Inflammatory macrophage treated with lipopolysaccharide for 1 hour (primary cell): ENCODE data around the gene FOSL1.

Experiments used
- DNase-seq, 2 donors: peaks; one replicate each; pipeline ENCODE4 v3.0.0-alpha.2; 2020 to 2022

Gene FOSL1

GRCh38 chr11:65900125-65900898 is at the start of gene FOSL1:
Gene FOSL1 (minus strand): TSS chr11:65900388. CDS start chr11:65900339, 49 bp downstream.
- DNase-seq: peak; percentile 89 to 95

DNA sequence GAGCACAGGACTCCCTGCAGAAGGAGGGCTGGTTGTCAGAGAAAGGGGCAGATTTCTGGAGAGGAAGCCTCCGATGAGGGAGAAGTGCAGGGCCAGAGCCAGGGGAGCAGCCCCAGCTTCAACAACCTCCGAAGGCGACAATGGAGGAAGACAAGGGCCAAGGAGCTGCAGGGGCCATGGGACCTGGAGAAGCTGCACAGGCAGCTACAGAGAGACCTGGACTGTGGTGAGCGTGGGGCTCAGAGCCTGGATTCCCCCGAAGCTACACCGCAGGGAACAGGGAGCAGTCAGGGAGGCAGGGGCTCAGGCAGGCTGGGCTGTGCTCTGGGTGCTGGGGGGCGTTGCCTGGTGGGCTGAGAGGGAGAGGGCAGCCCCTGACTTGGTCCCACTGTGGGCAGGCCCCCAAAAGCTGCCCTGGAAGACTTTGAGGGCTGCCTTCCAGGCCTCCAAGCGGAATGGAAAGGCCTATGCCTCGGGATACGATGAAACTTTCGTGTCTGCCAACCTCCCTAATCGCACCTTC is 47.5 kb upstream of the FOSL1 start:
- DNase-seq: no peak

- DNase-seq: no peak
These were observed 46.9 kb upstream of the FOSL1 start for GRCh38 chr11:65947133-65947532.

DNA sequence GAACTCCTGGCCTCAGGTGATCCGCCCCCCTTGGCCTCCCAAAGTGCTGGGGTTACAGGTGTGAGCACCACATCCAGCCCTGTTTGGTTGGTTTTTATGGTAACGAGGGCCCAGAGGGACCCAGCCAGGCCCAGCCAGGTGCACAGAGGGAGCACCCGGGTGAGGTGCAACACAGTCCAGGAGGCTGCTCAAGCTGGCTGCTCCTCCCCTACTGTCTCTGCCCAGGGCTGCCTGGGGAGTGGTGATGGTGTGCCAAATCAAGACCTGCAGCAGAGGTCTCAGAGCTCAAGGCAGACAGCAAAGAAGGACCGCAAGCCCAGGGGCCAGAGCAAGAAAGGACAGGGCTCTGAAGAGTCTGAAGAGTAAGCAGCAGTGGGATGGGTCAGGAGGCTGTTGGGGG is 46.5 kb upstream of the FOSL1 start:
- DNase-seq: no peak

DNA sequence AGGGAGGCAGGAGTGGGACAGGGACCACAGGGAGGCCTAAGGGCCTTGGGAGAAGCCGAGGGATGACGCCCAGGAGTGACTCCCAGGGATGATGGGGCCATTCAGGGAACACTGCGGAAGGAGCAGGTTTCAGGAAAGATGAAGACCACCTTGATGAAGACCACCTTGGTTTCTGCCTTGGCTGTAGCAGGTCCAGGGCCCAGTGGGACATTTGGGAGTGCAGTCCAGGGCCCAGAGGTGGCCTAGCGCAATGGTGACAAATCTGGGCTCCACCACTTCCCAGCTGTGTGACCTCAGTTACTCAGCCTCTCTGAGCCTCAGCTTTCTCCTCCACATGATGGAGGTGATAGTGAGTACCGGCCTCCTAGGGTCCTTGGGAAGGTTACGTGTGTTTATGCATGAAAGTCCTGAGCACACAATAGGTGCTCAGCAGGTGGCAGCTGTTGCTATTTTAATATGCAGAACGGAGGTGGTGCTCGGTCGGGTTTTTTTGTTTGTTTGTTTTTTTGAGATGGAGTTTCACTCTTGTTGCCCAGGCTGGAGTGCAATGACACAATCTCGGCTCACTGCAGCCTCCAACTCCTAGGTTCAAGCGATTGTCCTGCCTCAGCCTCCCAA is 45.9 kb upstream of the FOSL1 start:
- DNase-seq: no peak

- no peak for DNase-seq
These were observed 45.3 kb upstream of the FOSL1 start, which contains the start of gene TSGA10IP for GRCh38 chr11:65945430-65945911. Gene TSGA10IP (plus strand): TSS chr11:65945480. CDS start chr11:65945676, 196 bp downstream.

DNA sequence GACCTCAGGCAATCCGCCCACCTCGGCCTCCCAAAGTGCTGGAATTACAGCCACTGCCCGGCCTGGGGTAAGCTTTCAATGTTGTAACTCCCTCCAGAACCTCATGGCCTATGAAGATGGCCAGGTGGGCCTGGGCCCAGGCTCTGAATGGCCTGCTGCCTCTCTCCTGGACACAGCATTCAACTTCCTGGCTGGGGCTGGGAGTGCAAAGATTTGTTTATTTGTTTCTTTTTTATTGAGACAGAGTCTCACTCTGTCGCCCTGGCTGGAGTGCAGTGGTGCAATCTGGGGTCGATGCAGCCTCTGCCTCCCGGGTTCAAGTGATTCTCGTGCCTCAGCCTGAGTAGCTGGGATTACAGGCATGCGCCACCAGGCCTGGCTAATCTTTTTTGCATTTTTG is 44.6 kb upstream of the FOSL1 start:
- DNase-seq: no peak

DNA sequence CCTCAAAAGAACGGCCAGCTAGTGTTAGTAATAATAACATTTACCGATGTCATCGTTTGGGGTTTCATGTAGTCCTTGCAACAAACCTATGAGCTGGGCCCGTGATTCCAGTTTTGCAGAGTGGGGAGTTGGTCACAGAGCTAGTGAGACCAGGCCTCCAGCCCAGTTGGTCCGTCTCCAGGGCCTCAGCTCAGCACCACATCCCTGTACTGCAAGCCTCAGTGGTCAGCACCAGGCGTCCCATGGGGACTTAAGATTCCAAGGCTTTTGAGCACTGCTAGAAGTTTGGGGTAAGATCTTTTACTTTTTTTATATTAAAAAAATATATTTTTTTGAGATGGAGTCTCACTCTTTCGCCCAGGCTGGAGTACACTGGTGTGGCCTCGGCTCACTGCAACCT is 44.0 kb upstream of the FOSL1 start:
- DNase-seq: no peak

- no peak for DNase-seq
These were observed 42.3 kb upstream of the FOSL1 start for GRCh38 chr11:65942531-65942930.

DNA sequence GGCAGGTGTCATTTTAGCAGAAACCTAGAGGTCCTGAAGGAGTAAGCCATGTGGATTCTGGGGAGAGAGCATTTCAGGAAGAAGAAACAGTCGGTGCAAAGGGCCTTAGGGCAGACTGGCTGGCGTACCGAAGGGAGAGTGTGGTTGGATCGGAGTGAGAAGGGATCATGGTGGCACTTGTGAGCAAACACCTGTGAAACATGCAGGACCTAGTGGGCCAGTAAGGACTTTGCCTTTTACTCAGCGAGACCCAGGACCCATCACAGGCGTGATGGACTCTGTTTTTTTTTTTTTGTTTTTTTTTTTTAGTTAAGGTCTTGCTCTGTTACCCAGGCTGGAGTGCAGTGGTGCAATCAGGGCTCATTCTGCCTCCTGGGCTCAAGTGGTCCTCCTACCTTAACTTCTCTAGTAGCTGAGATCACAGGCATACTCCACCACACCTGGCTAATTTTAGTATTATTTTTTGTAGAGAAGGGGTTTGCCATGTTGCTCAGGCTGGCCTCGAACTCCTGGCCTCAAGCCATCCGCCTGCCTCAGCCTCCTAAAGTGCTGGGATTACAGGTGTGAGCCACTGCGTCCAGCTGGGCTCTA is 41.6 kb upstream of the FOSL1 start:
- DNase-seq: no peak

- no peak for DNase-seq
These were observed 37.6 kb upstream of the FOSL1 start for GRCh38 chr11:65937766-65938165.

DNA sequence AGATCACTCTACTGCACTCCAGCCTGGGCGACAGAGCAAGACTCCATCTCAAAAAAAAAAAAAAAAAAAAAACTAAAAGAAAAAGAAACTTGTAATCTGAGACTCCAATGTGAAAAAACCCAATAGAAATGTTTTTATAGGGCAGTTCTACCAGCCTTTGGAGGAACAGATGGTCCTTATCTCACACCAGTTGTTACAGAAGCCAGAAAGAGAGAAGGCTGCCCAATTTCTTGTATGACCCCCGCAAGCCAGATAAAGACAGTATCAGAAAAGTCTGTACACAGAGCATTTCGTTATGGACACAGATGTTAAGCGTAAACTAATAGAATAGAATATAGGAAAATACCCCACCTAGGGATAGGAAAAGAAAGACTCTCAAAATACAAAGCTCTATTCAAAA is 33.8 kb upstream of the FOSL1 start:
- no peak for DNase-seq

GRCh38 chr11:65932558-65932919 is 32.4 kb upstream of the FOSL1 start:
- DNase-seq: peak in 1 of 2 donors; percentile 41

GRCh38 chr11:65931773-65932557 is 31.8 kb upstream of the FOSL1 start:
- DNase-seq: no peak

DNA sequence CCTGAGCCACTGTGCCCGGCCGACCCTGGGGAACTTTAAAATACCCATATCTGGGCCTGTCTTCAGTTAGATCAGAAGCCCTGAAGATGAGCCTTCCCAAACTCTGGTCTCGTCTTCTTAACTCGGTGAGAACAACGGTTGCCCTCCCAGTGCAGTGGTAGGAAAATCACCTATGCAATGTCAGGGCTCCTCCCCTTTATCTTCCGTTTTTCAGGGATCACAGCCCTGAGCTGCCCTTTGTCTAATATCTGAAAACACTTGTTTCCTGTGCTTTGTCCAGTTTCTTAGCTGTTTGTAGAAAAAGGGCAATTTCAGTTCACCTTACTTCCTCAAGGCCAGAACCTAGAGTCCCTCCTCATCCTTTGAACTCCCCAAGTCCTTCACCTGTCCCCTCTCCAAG is 28.5 kb upstream of the FOSL1 start:
- no peak for DNase-seq

- DNase-seq: peak; percentile 71 to 88
These were observed 27.8 kb upstream of the FOSL1 start for GRCh38 chr11:65927904-65928397.

GRCh38 chr11:65925397-65925796 is 25.2 kb upstream of the FOSL1 start:
- no peak for DNase-seq

DNA sequence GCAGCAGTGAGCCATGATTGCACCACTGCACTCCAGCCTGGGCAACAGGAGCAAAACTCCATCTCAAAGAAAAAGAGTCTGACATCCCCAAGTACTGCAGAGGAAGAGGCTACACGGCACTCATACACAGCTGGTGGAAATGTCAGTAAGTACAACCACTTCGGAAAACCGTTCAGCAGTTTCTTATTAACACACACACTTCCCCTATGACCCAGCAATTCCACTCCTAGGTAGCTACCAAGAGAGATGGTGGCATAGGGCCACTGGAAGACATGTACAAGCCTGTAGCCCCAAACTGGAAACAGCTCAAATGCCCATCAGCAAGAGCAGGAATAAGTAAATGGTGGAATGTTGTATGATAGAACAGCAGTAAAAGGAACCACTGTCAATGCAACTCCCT is 22.4 kb upstream of the FOSL1 start:
- DNase-seq: no peak

- no peak for DNase-seq
These were observed 21.7 kb upstream of the FOSL1 start for GRCh38 chr11:65921876-65922275.

DNA sequence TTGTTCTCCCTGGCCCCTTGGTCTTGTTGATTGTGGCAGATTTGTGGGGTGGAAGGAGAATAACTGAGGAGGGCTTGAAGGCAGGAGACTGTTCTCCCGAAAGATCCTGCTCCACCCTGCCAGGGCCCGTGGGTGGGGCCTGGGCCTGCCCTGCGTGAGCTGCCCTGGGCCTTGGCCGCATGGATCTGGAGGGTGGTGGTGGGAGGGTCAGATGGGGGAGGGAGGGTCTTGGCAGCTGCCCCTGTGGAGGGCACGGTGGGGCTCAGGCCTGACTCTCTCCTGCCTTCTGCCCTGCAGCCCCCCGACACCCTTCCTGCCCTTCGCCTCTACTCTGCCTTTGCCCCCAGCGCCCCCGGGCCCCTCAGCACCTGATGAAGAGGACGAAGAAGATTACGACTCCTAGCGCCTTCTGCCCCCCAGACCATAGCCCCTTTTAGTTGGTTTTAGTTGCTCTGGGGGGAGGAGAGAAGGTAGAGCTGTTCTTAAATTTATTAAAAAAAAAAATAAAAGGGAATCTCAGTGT is 20.9 kb upstream of the FOSL1 start:
- no peak for DNase-seq

- no peak for DNase-seq
These were observed 20.2 kb upstream of the FOSL1 start for GRCh38 chr11:65920372-65920802.

DNA sequence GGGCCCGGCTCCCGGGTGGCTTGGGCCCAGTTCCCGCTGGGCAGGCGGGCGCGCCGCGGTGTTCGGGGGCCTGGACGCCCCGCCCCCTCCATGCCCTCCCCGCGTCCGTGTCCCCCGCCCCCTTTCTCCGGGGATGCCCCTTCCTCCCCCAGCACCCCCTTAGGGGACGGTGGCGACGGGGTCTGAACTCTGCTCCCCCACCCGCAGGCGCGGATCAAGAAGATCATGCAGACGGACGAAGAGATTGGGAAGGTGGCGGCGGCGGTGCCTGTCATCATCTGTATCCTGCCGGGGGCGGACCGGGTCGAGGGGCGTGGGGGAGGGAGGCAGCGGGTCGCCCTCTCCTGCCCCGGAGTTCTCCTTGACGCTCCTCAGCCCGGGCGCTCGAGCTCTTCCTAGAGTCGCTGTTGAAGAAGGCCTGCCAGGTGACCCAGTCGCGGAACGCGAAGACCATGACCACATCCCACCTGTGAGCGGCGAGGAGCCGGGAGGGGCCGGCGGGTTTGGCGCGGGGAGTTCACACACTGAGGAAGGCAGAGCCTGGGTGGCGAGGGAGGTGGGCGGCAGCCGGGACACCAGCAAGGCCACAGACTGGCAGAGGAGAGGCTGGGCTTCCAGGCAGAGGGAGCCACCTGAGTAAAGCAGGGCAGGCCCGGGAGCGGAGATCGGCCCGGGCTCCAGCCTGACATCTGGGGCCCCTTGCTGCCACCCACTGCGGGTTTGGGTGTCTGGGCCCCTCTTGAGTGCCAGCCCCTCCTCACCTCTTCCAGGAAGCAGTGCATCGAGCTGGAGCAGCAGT is 19.6 kb upstream of the FOSL1 start:
- DNase-seq: no peak
